ENCODE results near the gene PKHD1. TPM values are rescaled to one million over a fixed set of nuclear protein-coding genes. Genes with fewer than 3 reads are reported as not detected.

PKHD1 gene
- polyA plus RNA-seq, 4 donors: under 0.01 to 1.3 TPM; not detected in 2

DNA sequence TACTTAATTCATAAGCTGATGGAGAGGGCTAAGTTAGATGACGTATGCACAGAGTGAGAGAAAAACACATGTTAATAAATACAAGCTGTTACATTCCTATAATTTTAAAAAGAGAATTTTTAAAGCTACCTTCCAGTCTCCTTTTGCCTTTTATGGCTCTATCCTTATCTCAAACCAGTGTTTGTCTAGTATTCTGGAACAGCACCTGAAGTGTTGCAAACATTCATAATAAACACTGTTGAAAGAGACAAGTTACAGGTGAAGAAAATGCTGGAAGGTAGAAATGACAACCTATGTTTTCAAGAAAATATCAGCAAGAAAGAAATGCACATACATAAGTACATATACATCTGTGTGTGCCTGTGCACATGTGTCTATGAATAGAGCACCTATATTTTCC lies 409.1 kb downstream of the PKHD1 start:
- WGBS, 3 donors: 59 to 68% (median 60%) methylated on average over 1 of the region's 1 CpG

DNA sequence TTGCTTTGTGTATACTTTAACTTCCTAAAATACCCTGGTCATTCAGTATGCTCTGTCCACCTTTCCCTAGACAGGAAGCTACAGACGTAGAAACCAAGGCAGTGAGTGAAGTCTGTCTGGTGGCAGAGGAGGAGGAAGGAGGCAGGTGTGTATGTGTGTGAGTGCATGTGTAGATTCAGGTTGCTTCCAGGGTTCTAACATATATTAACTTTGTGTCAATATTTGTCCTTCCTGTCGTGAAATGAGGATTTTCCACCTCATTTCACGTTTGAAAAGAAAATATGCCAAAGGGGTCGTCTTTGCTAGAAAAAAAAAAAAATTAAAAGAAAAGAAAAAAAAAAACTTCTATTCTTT lies 411.5 kb downstream of the PKHD1 start:
- no peak for FAIRE-seq
- Histone ChIP-seq H3K9me3 (ENCODE audit: control insufficient read depth in 2 of 2, insufficient read depth in 1 of 2, low read depth in 1 of 2, low read length in 1 of 2) (no peaks in the 10 kb centered on the region), H3K4me1 (ENCODE audit: control insufficient read depth in 3 of 3, insufficient read depth in 2 of 3, low read depth in 1 of 3, low read length in 2 of 3) (no peaks in the 10 kb centered on the region), H3K4me3 (ENCODE audit: low read depth in 1 of 3, low read length in 3 of 3) (no peak overlapping the region), H3K36me3 (ENCODE audit: control insufficient read depth in 3 of 3, insufficient read depth in 2 of 3, low read depth in 1 of 3, low read length in 3 of 3) (no peaks in the 10 kb centered on the region), H3K27ac (ENCODE audit: low read depth in 1 of 3, low read length in 2 of 3) (no peak overlapping the region), H3K27me3 (ENCODE audit: control insufficient read depth in 3 of 3, insufficient read depth in 3 of 3, low read length in 3 of 3) (no peaks in the 10 kb centered on the region)
- peak in 1 of 2 donors; percentile 34 for DNase-seq
- WGBS, 3 donors: 15 to 37% (median 29%) methylated on average over 4 of the region's 4 CpGs

More for the DNA sequence above, 409.1 kb downstream of the PKHD1 start:
- Histone ChIP-seq H3K4me1 (ENCODE audit: control insufficient read depth in 3 of 3, insufficient read depth in 2 of 3, low read depth in 1 of 3, low read length in 2 of 3) (no peaks in the 10 kb centered on the region), H3K4me3 (ENCODE audit: low read depth in 1 of 3, low read length in 3 of 3) (no peak overlapping the region), H3K36me3 (ENCODE audit: control insufficient read depth in 3 of 3, insufficient read depth in 2 of 3, low read depth in 1 of 3, low read length in 3 of 3) (no peaks in the 10 kb centered on the region), H3K27ac (ENCODE audit: low read depth in 1 of 3, low read length in 2 of 3) (no peak overlapping the region), H3K9me3 (ENCODE audit: control insufficient read depth in 2 of 2, insufficient read depth in 1 of 2, low read depth in 1 of 2, low read length in 1 of 2) (no peaks in the 10 kb centered on the region), H3K27me3 (ENCODE audit: control insufficient read depth in 3 of 3, insufficient read depth in 3 of 3, low read length in 3 of 3) (no peaks in the 10 kb centered on the region)
- DNase-seq (peak in 1 of 2 donors; percentile 2), FAIRE-seq (no peak)

DNA sequence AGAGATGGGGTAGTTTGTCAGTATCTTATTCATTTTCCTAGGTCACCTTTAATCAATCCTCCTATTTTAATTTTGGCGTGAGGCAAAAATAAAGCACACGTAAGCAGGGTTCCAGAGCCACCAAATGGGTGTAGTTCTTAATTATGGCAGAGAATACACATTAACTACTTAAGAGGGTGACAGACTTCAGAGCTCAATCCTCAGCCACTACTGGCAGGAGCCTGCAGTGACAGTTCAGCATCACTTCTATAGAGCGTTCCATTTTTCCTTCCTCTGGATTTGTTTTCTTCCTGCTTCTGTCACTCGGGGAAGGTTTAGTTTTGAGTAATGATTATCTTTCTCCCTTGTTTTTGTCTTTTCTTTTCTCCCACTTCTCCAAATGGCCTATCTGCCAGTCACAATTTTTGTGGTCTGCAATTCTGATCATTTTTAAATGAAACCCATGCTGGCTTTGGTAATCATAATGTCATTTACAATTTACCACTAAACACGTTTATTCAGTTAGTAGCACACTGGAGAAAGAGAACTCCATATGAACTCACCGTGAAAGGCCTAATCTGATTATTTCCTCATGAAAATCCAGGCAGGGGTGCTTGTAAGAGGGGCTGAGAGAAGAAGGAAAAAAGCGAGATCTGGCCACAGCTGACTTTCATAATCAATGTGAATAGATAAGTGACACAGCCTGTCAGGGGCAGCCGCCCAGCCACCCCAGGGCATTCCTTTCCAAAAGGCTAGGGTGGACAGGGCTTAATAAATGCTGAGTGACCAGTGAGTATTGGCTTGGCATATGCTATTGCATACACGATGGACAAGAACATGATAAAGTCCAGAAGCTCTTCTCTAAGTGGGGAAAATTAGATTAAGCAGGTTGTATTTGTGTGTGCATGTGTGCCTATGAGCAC lies 412.1 kb downstream of the PKHD1 start:
- no peak overlapping the region for H3K27ac ChIP-seq (ENCODE audit: low read depth in 1 of 3, low read length in 2 of 3)
- FAIRE-seq (no peak), DNase-seq (no peak)
- WGBS, 3 donors: 56 to 59% (median 57%) methylated on average over 9 of the region's 9 CpGs
- H3K9me3 ChIP-seq (ENCODE audit: control insufficient read depth in 2 of 2, insufficient read depth in 1 of 2, low read depth in 1 of 2, low read length in 1 of 2): no peaks in the 10 kb centered on the region
- no peaks in the 10 kb centered on the region for H3K4me1 ChIP-seq (ENCODE audit: control insufficient read depth in 3 of 3, insufficient read depth in 2 of 3, low read depth in 1 of 3, low read length in 2 of 3)
- no peak overlapping the region for H3K4me3 ChIP-seq (ENCODE audit: low read depth in 1 of 3, low read length in 3 of 3)
- H3K36me3 ChIP-seq (ENCODE audit: control insufficient read depth in 3 of 3, insufficient read depth in 2 of 3, low read depth in 1 of 3, low read length in 3 of 3): no peaks in the 10 kb centered on the region
- no peaks in the 10 kb centered on the region for H3K27me3 ChIP-seq (ENCODE audit: control insufficient read depth in 3 of 3, insufficient read depth in 3 of 3, low read length in 3 of 3)

DNA sequence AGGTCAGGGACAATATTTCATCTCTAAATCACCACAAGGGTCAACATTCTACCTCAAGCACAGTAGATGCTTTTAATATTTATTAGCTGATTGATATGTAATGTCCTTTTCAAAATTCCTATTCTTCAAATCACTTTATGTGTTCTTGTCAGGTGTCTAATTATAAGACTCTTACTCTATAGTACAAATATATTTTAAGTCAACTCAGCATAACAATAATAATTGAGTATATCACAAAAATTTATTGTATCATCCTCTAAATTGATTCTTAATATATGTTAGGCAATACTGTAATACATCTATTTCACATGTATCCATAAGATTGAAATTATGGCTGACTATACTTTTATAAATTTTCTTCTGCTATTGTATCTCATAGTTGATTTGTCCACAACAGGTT lies 423.9 kb downstream of the PKHD1 start:
- Histone ChIP-seq H3K4me1 (ENCODE audit: control insufficient read depth in 3 of 3, insufficient read depth in 2 of 3, low read depth in 1 of 3, low read length in 2 of 3) (no peaks in the 10 kb centered on the region), H3K27me3 (ENCODE audit: control insufficient read depth in 3 of 3, insufficient read depth in 3 of 3, low read length in 3 of 3) (no peaks in the 10 kb centered on the region), H3K4me3 (ENCODE audit: low read depth in 1 of 3, low read length in 3 of 3) (no peak overlapping the region), H3K27ac (ENCODE audit: low read depth in 1 of 3, low read length in 2 of 3) (no peak overlapping the region), H3K36me3 (ENCODE audit: control insufficient read depth in 3 of 3, insufficient read depth in 2 of 3, low read depth in 1 of 3, low read length in 3 of 3) (no peaks in the 10 kb centered on the region), H3K9me3 (ENCODE audit: control insufficient read depth in 2 of 2, insufficient read depth in 1 of 2, low read depth in 1 of 2, low read length in 1 of 2) (no peaks in the 10 kb centered on the region)
- FAIRE-seq: no peak
- DNase-seq: no peak

DNA sequence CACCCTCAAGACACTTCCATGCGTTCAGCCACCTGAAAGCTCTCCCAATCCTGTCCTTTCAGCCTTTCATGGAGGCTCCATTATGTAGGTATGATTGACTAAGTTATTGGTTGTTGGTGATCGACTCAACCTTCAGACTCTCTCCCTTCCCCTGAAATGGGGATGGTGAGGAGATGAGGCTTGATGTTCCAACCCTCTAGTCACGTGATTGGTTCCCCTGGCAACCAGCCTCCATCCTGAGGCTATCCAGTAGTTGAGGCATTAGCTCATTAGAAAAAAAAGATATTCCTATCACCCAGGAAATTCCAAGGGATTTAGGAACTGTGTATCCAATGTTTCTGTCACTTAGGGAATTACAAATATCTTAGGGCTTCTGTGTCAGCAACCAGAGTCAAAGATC lies 426.6 kb downstream of the PKHD1 start:
- H3K4me3 ChIP-seq (ENCODE audit: low read depth in 1 of 3, low read length in 3 of 3): no peak overlapping the region
- no peaks in the 10 kb centered on the region for H3K27me3 ChIP-seq (ENCODE audit: control insufficient read depth in 3 of 3, insufficient read depth in 3 of 3, low read length in 3 of 3)
- FAIRE-seq (no peak), DNase-seq (no peak)
- no peak overlapping the region for H3K27ac ChIP-seq (ENCODE audit: low read depth in 1 of 3, low read length in 2 of 3)
- H3K9me3 ChIP-seq (ENCODE audit: control insufficient read depth in 2 of 2, insufficient read depth in 1 of 2, low read depth in 1 of 2, low read length in 1 of 2): no peaks in the 10 kb centered on the region
- WGBS, 3 donors: 66 to 76% (median 72%) methylated on average over 3 of the region's 3 CpGs
- H3K36me3 ChIP-seq (ENCODE audit: control insufficient read depth in 3 of 3, insufficient read depth in 2 of 3, low read depth in 1 of 3, low read length in 3 of 3): no peaks in the 10 kb centered on the region
- no peaks in the 10 kb centered on the region for H3K4me1 ChIP-seq (ENCODE audit: control insufficient read depth in 3 of 3, insufficient read depth in 2 of 3, low read depth in 1 of 3, low read length in 2 of 3)

DNA sequence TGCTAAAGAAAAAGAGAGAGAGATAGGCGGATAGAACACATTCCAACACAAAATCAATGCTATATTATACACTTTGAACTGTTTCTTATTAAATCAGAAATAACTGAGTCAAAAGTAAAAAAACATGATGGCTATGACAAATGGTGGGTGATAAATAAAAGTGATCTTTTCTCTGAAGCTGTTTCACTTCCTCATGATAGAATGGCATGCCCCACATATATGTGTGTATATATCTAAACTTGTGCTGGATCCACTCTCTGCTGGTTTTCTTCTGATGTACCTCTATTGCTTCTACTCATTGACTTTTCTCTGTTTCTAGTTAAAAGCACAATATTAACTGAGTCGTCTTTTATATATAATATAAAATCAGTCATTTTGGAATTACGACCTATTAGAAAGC lies 429.9 kb downstream of the PKHD1 start:
- no peak overlapping the region for H3K4me3 ChIP-seq (ENCODE audit: low read depth in 1 of 3, low read length in 3 of 3)
- H3K36me3 ChIP-seq (ENCODE audit: control insufficient read depth in 3 of 3, insufficient read depth in 2 of 3, low read depth in 1 of 3, low read length in 3 of 3): no peaks in the 10 kb centered on the region
- H3K4me1 ChIP-seq (ENCODE audit: control insufficient read depth in 3 of 3, insufficient read depth in 2 of 3, low read depth in 1 of 3, low read length in 2 of 3): no peaks in the 10 kb centered on the region
- H3K27ac ChIP-seq (ENCODE audit: low read depth in 1 of 3, low read length in 2 of 3): no peak overlapping the region
- WGBS, 3 donors: 84 to 92% (median 86%) methylated on average over 3 of the region's 3 CpGs
- DNase-seq (no peak), FAIRE-seq (no peak)
- H3K9me3 ChIP-seq (ENCODE audit: control insufficient read depth in 2 of 2, insufficient read depth in 1 of 2, low read depth in 1 of 2, low read length in 1 of 2): no peaks in the 10 kb centered on the region
- H3K27me3 ChIP-seq (ENCODE audit: control insufficient read depth in 3 of 3, insufficient read depth in 3 of 3, low read length in 3 of 3): no peaks in the 10 kb centered on the region

DNA sequence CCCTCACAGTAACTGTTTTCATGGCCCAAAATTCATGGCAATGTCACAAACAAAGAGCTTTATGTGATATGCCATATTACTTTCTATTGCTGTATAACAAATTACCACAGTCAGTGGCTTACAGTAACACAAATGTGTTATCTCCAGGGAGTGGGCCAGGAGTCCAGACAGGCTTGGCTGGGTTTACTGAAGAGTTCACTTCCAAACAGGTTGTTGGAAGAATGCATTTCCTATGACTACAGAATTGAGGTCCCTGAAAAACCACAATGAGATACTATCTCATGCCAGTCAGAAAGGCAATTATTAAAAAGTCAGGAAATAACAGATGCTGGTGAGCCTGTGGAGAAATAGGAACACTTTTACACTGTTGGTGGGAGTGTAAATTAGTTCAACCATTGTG lies 431.9 kb downstream of the PKHD1 start:
- Histone ChIP-seq H3K4me1 (ENCODE audit: control insufficient read depth in 3 of 3, insufficient read depth in 2 of 3, low read depth in 1 of 3, low read length in 2 of 3) (no peaks in the 10 kb centered on the region), H3K36me3 (ENCODE audit: control insufficient read depth in 3 of 3, insufficient read depth in 2 of 3, low read depth in 1 of 3, low read length in 3 of 3) (no peaks in the 10 kb centered on the region), H3K9me3 (ENCODE audit: control insufficient read depth in 2 of 2, insufficient read depth in 1 of 2, low read depth in 1 of 2, low read length in 1 of 2) (no peaks in the 10 kb centered on the region), H3K4me3 (ENCODE audit: low read depth in 1 of 3, low read length in 3 of 3) (no peak overlapping the region), H3K27me3 (ENCODE audit: control insufficient read depth in 3 of 3, insufficient read depth in 3 of 3, low read length in 3 of 3) (no peaks in the 10 kb centered on the region), H3K27ac (ENCODE audit: low read depth in 1 of 3, low read length in 2 of 3) (no peak overlapping the region)
- FAIRE-seq: no peak
- DNase-seq: no peak

DNA sequence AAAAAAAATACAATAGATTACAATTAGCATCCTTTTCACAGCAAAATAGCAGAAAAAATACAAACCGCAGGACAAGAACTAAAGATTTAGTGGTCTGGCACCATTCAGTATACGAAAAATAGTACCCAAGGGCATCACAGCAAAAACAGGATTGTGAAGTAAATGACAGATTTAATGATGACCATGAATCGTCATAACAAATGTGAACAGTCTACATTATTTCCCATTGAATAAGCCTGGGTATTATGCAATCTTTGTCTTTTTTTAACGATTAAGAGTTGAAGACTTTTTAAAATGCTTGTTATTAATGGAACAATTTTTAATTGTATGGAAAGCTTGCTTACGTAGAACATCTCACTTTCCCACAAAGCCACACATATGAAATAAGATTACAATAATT lies 432.8 kb downstream of the PKHD1 start:
- H3K27me3 ChIP-seq (ENCODE audit: control insufficient read depth in 3 of 3, insufficient read depth in 3 of 3, low read length in 3 of 3): no peaks in the 10 kb centered on the region
- WGBS, 3 donors: 68 to 69% (median 68%) methylated on average over 5 of the region's 5 CpGs
- no peak for FAIRE-seq

More for the DNA sequence above, 432.8 kb downstream of the PKHD1 start:
- Histone ChIP-seq H3K4me3 (ENCODE audit: low read depth in 1 of 3, low read length in 3 of 3) (no peak overlapping the region), H3K27ac (ENCODE audit: low read depth in 1 of 3, low read length in 2 of 3) (no peak overlapping the region), H3K9me3 (ENCODE audit: control insufficient read depth in 2 of 2, insufficient read depth in 1 of 2, low read depth in 1 of 2, low read length in 1 of 2) (no peaks in the 10 kb centered on the region), H3K4me1 (ENCODE audit: control insufficient read depth in 3 of 3, insufficient read depth in 2 of 3, low read depth in 1 of 3, low read length in 2 of 3) (no peaks in the 10 kb centered on the region), H3K36me3 (ENCODE audit: control insufficient read depth in 3 of 3, insufficient read depth in 2 of 3, low read depth in 1 of 3, low read length in 3 of 3) (no peaks in the 10 kb centered on the region)
- DNase-seq: no peak
